K562 (cell line): ENCODE results near the gene CELSR1. TPM values are rescaled to one million over a fixed set of nuclear protein-coding genes. Genes with fewer than 3 reads are reported as not detected.

ENCODE experiments used
- BHLHE40 ChIP-seq: IDR thresholded peaks from 2 replicates; pipeline ENCODE4 v1.6.1; 2011; ENCODE audit warnings: low read length, improper control_type of control experiment
- CHD2 ChIP-seq: IDR thresholded peaks from 2 replicates; pipeline ENCODE4 v1.6.1; 2011; ENCODE audit warnings: low read depth, low read length
- E4F1 ChIP-seq: fragments of 250-450 bp; sonication (Bioruptor Pico); IDR thresholded peaks from 2 replicates; pipeline ENCODE4 v1.5.0; 2021; ENCODE audit warnings: mild to moderate bottlenecking, borderline replicate concordance
- EZH2 ChIP-seq: IDR thresholded peaks from 2 replicates; pipeline ENCODE4 v1.6.1; 2012; ENCODE audit warnings: low read depth, mild to moderate bottlenecking, inconsistent platforms, low read length, borderline replicate concordance
- FOXK2 ChIP-seq, 2 experiments: fragments of 450-650 bp; IDR thresholded peaks in 1 of 2; conservative IDR thresholded peaks in 1 of 2; 2 replicates each; pipeline ENCODE4 v1.6.1; 2016; ENCODE audit warnings: low read depth in 2 of 2, mild to moderate bottlenecking in 1 of 2
- HDGF ChIP-seq: fragments of 450-650 bp; IDR thresholded peaks from 2 replicates; pipeline ENCODE4 v1.6.1; 2016
- ID3 ChIP-seq, 2 experiments: fragments of 250-450 bp in 1 of 2; fragments of 450-650 bp in 1 of 2; sonication (Bioruptor Pico) in 1 of 2; IDR thresholded peaks; 2 replicates each; pipeline versions ENCODE4 v1.6.1 to v1.8.0; 2016 to 2021; ENCODE audit warnings: mild to moderate bottlenecking in 2 of 2, moderate library complexity in 2 of 2, missing compliant biosample characterization in 1 of 2, missing genetic modification characterization in 1 of 2
- KAT8 ChIP-seq: fragments of 450-650 bp; IDR thresholded peaks from 2 replicates; pipeline ENCODE4 v1.6.1; 2016; ENCODE audit warnings: low read depth, mild to moderate bottlenecking
- MAZ ChIP-seq, 2 experiments: fragments of 450-650 bp in 1 of 2; sonication (generic) in 1 of 2; formaldehyde crosslinking; IDR thresholded peaks in 1 of 2; conservative IDR thresholded peaks in 1 of 2; 2 replicates each; pipeline versions ENCODE4 v1.4.0 to v1.5.0; 2020; ENCODE audit warnings: mild to moderate bottlenecking in 1 of 2, missing genetic modification reagents in 1 of 2
- MIER1 ChIP-seq: fragments of 450-650 bp; IDR thresholded peaks from 2 replicates; pipeline ENCODE4 v1.6.1; 2016; ENCODE audit warnings: antibody characterized with exemption, mild to moderate bottlenecking, low read depth
- SAFB2 ChIP-seq: fragments of 200-400 bp; formaldehyde crosslinking; IDR thresholded peaks from 2 replicates; pipeline ENCODE4 v1.6.1; 2018; ENCODE audit warnings: borderline replicate concordance, low read length, low read depth, moderate library complexity; ENCODE audit not compliant: severe bottlenecking
- STAT5A ChIP-seq: IDR thresholded peaks from 2 replicates; pipeline ENCODE4 v1.6.1; 2012; ENCODE audit warnings: low read length, inconsistent platforms, borderline replicate concordance
- TCFL5 ChIP-seq: fragments of 250-450 bp; sonication (Bioruptor Pico); conservative IDR thresholded peaks from 2 replicates; pipeline ENCODE4 v1.6.1; 2021; ENCODE audit warnings: mild to moderate bottlenecking, moderate library complexity, matching md5 sums
- TEAD1 ChIP-seq, 2 experiments: fragments of 450-650 bp in 1 of 2; sonication (generic) in 1 of 2; formaldehyde crosslinking; IDR thresholded peaks; 2 replicates each; pipeline versions ENCODE4 v1.4.0 to v1.8.0; 2020 to 2022; ENCODE audit warnings: mild to moderate bottlenecking in 2 of 2, missing genetic modification reagents in 1 of 2
- ZNF143 ChIP-seq: sonication (generic); formaldehyde crosslinking; IDR thresholded peaks from 2 replicates; pipeline ENCODE4 v1.9.0; 2022; ENCODE audit warnings: mild to moderate bottlenecking, missing genetic modification reagents
- ZNF165 ChIP-seq: fragments of 250-450 bp; sonication (Bioruptor Pico); IDR thresholded peaks from 2 replicates; pipeline ENCODE4 v1.4.0; 2020; ENCODE audit warnings: borderline replicate concordance
- polyA plus RNA-seq, 8 experiments: library from polyadenylated mRNA; depleted of rRNA in 4 of 8; stranded (reverse) in 5 of 8; unstranded in 3 of 8; fragments of >200 nt; fragmentation: Nextera tagmentation in 2 of 8; fragmentation: Illumina TruSeq in 1 of 8; extraction: Ambion mirVana in 2 of 8; extraction: Trizol in 1 of 8; gene quantifications; 2 replicates each; pipeline versions ENCODE4 v1.2.1 to v1.2.3, GENCODE V29; 2011 to 2014; ENCODE audit warnings: inconsistent platforms in 1 of 8, missing spikeins in 1 of 8
- total RNA-seq, 7 experiments: library from RNA; depleted of rRNA in 6 of 7; stranded (reverse); fragments of >200 nt in 6 of 7; fragmentation: Illumina TruSeq in 2 of 7; extraction: Trizol in 2 of 7; gene quantifications; 2 replicates each; pipeline versions ENCODE4 v1.2.1 to v1.2.3, GENCODE V29; 2011 to 2021; ENCODE audit warnings: low replicate concordance in 1 of 7

CELSR1 gene
- total and polyA plus RNA-seq, 9 of the 15 experiments (the other 6 are each of a cell fraction or from before 2014, with no cell fraction given): under 0.01 to 0.09 TPM; not detected in 7

GRCh38 chr22:46381731-46382130, 155.7 kb downstream of the CELSR1 start (continued):
- TF ChIP-seq ID3 (CRISPR knock-in tag; IDR thresholded peaks at IDR 0.05) (no peak), ID3 (tag; IDR thresholded peaks at IDR 0.05) (no peak), CHD2 (no peak), EZH2 (no peak), TEAD1 (CRISPR knock-in tag; IDR thresholded peaks at IDR 0.05) (no peak), HDGF (no peak), ZNF165 (CRISPR knock-in tag) (no peak), FOXK2 (conservative IDR thresholded peaks at IDR 0.05 in 1 of 2, IDR thresholded peaks at IDR 0.05 in 1 of 2; ENCODE audit: low read depth in 2 of 2) (no peak), STAT5A (no peak), TCFL5 (CRISPR knock-in tag) (no peak), E4F1 (no peak), BHLHE40 (no peak), MAZ (CRISPR knock-in tag; conservative IDR thresholded peaks at IDR 0.05 in 1 of 2, IDR thresholded peaks at IDR 0.05 in 1 of 2) (no peak), ZNF143 (CRISPR knock-in tag) (no peak), MIER1 (no peak), SAFB2 (no peak), KAT8 (no peak)
